T-helper 22 cell (primary cell): Measurements from ENCODE around the gene OLFML2B.

Experiments
- DNase-seq: peaks from one replicate; pipeline ENCODE4 v3.0.0-alpha.2; 2020; ENCODE audit warnings: low read depth

OLFML2B gene

DNA sequence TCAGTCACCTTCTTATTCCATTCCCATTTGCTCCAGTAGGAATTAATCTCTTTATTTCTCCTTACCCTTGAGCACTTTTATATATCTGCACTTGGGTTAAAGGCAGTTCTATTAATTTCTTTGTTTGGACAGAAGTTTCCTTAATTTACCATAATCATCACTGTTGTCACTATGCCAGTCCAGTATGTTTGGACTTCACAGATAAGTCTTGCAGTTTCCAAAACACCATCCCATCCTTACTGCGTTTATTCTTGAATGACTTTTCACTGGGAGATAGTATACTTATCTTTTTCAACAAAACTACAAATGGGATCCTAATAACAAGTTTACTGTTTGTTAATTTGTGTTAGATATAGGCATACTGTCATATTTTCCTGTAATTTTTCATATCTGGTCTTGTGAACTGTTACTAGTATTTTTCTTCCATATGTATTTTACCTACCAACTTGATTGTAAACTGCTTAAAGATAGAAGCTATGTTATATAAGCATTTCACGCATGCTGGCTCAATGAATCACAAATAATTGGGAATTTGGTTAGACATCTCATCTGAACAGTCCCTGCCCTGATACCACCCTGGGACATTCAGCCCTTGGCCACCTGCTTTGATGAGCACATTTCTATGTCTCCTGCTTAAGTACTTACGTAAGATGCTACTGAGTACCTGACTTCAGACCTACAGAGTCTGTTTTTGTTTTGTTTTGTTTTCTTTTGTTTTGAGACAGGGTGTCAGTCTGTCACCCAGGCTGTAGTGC lies 78.2 kb downstream of the OLFML2B start:
- no peak for DNase-seq

DNA sequence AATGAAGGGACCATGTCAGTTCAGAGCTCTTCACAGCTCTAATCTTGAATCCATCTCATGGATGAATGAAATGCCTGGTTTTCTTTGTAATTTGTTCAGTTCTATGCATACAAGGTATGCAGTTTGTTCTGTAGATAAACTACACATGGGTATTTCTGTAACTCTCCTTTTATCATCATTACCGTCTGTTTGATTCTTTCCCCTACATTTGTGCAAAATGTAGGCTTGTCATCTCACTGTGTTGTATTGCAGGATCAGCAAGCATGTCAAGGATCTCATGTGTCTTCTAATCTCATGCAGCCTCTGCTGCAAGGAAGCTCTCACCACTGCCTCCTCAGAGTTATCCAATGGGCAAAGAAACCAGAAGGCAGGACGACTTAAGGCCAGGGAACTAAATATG lies 79.3 kb downstream of the OLFML2B start:
- no peak for DNase-seq

DNA sequence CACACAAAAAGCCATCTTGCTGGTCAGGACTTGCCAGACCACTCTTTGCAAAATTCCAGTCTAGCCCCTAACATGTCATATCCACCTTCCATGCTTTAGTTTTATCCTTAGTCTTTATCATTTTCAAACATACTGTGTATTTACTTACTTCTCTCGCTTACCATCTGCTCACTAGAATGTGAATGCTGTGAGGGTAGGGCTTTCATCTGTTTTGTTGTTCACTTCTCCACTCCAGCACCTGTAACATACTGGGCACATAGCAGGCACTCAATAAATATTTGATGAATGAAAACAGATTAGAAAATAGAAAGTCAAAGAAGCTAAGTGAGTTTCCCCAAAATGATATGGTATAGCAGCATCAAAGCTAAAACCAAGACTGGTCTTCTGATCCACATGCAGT lies 79.9 kb downstream of the OLFML2B start:
- DNase-seq: no peak

DNA sequence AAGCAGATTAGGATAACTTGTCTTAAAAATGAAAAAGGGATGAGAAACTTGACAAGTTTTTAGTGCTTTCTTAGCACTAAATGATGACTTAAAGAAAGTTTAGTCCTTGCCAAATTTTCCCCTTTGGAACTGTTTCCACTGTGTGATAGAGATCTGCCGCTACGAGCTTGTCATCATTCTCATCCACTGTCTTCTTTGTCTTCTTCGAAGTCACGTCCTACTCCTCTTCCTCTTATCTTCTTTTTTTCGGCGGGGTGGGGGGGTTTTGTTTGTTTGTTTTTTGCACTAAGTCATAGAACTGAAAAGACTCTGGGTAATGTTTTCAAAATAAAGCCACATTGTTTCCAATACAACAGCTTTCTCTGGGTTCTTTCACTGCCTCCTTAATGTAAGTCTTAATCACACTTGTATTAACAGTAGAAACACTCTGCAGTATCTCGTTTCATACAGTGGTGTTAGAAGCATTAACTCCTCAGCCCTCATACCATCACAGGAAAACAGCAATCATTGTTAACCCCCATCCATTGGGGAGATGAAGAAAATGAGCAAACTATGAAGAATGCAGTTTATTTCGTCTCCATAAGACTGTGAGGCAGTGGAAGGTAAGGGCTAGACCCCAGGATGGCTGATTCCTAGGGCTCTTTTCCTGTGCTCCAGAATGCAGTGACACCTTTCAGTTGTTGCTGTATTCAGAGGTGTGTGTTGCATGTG lies 81.8 kb downstream of the OLFML2B start:
- DNase-seq: no peak

DNA sequence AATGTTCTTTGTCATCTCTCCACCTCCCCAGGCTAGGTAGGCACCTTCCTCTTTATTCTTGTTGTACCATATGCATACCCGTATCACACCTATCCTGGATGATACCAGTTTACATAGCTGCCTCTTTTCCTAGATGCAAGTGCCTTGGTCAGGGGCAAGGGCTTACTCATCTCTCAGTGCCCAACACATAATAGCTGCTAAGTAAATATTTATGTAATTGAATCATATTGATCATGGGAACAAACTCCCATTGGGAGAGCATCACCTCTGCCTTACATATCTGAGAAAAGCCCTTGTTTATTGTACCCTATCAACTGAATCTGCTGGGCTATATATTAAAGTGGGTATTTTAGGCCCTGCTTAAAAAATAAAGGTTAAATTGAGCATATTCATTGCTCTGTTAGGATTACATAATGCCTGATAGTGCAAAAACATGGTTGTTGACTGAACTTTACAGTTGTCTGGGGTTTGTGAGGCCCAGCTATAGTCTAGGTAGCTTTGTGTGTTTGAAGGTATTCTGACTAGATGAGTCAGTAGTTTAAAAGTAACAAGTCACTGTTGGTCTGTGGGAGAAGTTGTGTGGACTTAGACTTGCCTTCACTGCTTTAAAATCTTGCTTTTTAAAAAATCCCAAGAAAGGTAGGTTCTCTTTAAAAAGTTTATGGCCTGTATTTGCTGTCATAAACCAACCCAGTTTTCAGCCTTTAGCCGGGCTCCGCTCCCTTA lies 82.6 kb downstream of the OLFML2B start:
- DNase-seq: no peak

DNA sequence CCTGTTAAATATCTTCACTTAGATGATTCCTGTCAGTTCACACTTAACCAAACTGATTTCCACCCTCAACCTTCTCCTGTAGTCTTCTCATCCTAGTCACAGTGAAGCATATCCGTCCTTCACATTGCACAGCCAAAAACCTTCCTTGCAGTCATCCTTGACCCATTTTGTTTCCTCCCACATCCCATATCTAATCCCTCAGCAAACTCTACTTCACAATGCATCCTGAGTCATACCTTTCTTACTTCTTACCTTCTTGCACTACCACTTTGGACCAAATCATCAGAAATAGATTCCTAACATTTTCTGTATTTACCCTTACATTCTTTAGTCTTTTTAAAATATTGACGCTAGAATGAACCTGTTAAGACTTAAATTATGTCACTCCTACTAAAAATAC lies 86.9 kb downstream of the OLFML2B start:
- DNase-seq: no peak

DNA sequence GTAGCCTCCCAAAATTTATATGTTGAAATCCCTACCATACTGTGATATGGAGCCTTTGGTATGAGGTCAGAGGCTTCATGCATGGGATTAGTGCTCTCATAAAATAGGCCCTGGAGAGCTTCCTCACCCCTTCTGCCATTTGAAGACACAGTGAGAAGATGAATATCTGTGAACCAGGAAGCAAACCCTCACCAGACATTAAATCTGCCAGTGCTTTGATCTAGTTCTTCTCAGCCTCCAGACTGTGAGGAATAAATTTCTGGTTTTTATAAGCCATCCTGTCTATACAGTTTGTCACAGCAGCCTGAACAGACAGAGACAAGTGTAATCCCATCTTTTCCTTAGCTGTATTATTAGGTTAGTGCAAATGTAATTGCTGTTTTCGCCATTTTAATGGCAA lies 88.4 kb downstream of the OLFML2B start:
- DNase-seq: no peak

DNA sequence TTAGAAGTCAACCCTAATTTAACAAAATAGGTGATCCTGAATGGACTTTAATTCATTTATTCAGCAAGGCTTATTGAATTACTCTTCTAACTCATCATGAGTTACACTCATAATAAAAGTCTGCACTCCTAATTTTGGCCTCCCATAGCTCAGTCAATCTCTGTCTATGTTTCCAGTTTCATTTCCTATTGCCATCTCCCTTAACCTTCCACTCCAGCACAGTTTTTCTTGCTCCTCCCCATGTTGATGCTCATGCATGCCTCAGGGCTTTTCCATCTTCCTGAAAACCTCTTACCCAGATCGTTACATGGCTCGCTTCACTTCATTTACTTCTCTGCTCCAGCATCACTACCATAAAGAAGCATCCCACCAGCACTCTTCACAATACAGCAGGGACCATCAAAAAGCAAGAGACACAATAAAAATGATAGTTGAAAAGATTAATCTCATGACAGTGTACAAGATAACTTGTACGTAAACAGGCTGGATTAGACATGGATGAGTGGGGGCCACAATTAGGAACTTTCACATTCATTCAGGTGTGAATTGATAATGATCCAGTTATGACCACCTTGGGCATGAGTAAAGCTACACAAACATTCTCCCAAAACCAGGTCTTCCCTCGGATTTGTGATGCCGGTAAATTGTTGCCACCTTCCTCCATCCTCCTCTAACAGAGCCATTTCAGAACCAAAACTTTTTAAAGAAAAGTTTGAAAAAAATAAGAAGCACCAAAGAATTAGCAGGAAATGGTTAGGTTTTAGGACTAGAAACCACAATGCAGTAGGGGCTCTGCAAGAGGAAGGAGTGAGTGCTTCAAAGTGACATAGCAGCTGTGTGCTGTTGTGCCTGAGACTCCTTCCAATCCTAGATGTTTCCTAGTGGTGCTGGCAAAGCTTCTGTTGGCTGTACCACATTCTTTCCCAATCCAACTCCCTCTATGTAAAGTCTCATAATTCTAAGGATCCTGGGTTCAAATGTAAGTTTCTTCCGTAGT lies 89.8 kb downstream of the OLFML2B start:
- no peak for DNase-seq
